Esophagus muscularis mucosa (tissue), 4 donors: Measurements from ENCODE around the gene ZDHHC22. TPM values are rescaled to one million over a fixed set of nuclear protein-coding genes. Genes with fewer than 3 reads are reported as not detected.
A peak's percentile ranks its signal among the peaks of the same experiment; 100 is the strongest.

Experiments used
- DNase-seq: peaks from one replicate; pipeline ENCODE4 v3.0.0-alpha.2; 2017; ENCODE audit errors: extremely low spot score
- H3K27ac ChIP-seq, 4 donors: fragments of 200-600 bp; sonication (generic); replicated peaks in 1 of 4; 1 replicate in 3 of 4; 2 replicates in 1 of 4; pipeline ENCODE4 v1.5.1; 2016 to 2019; ENCODE audit warnings: mild to moderate bottlenecking in 1 of 4
- H3K27me3 ChIP-seq, 4 donors: fragments of 200-600 bp; sonication (generic); one replicate each; pipeline versions ENCODE4 v1.5.1 to v1.6.0; 2016 to 2019
- H3K36me3 ChIP-seq, 4 donors: fragments of 200-600 bp; sonication (generic); one replicate each; pipeline ENCODE4 v1.5.1; 2016 to 2019
- H3K4me1 ChIP-seq, 4 donors: fragments of 200-600 bp; sonication (generic); one replicate each; pipeline ENCODE4 v1.5.1; 2016 to 2019
- H3K4me3 ChIP-seq, 4 donors: fragments of 200-600 bp; sonication (generic); 1 replicate in 2 of 4; 2 replicates in 2 of 4; pipeline ENCODE4 v1.5.1; 2016 to 2019; ENCODE audit warnings: mild to moderate bottlenecking in 4 of 4, moderate library complexity in 1 of 4
- H3K9me3 ChIP-seq, 4 donors: fragments of 200-600 bp; sonication (generic); 1 replicate in 3 of 4; 2 replicates in 1 of 4; pipeline ENCODE4 v1.5.1; 2016 to 2019
- CTCF ChIP-seq, 3 experiments: fragments of 200-600 bp in 2 of 3; fragments of 450-650 bp in 1 of 3; sonication (generic) in 2 of 3; IDR thresholded peaks; one replicate each; pipeline ENCODE4 v1.5.1; 2017 to 2019; ENCODE audit warnings: antibody characterized with exemption in 3 of 3, mild to moderate bottlenecking in 2 of 3, moderate library complexity in 1 of 3
- EP300 ChIP-seq: sonication (generic); formaldehyde crosslinking; IDR thresholded peaks from one replicate; pipeline ENCODE4 v1.6.1; 2017; ENCODE audit warnings: antibody characterized with exemption
- POLR2A ChIP-seq: fragments of 450-650 bp; IDR thresholded peaks from one replicate; pipeline ENCODE4 v1.6.1; 2017; ENCODE audit warnings: antibody characterized with exemption, moderate library complexity, mild to moderate bottlenecking, low read depth
- POLR2AphosphoS5 ChIP-seq, 2 donors: sonication (generic); formaldehyde crosslinking; IDR thresholded peaks; one replicate each; pipeline ENCODE4 v1.6.1; 2017; ENCODE audit warnings: antibody characterized with exemption in 2 of 2
- WGBS: methylation state at CpG from one replicate; pipeline ENCODE4 v1.1.5; 2018; 5-methylcytosine and 5-hydroxymethylcytosine counted together
- intact Hi-C: fragments of 100-400 bp; cut with DNase I; formaldehyde crosslinking; loops from one replicate; pipeline ENCODE4 v1.15.1; 2023
- total RNA-seq, 4 donors: library from RNA; depleted of rRNA; stranded (reverse); fragments of >200 nt; gene quantifications; one replicate each; pipeline versions ENCODE4 v1.1.0 to v1.2.1, GENCODE V29; 2016

Gene ZDHHC22
- total RNA-seq, 4 donors from 2014 or later, result 0.13 TPM; not detected in 3

GRCh38 chr14:77099425-77100167 lies 42.0 kb downstream of the ZDHHC22 start:
- Histone ChIP-seq H3K36me3 (no peaks in the 10 kb centered on the region), H3K4me1 (peaks cover 63 to 76% (median 72%) of the 10 kb centered on the region in 4 donors), H3K9me3 (no peaks in the 10 kb centered on the region), H3K27ac (peak overlapping the region; percentile 96 to 99 (median 98)), H3K4me3 (peak overlapping the region; percentile 77 to 96 (median 90)), H3K27me3 (no peaks in the 10 kb centered on the region)
- WGBS, result 13% methylated on average over 7 of the region's 7 CpGs
- TF ChIP-seq EP300 (no peak), POLR2A (no peak), POLR2AphosphoS5 (IDR thresholded peaks at IDR 0.05) (peak in 1 of 2 donors; percentile 31), CTCF (IDR thresholded peaks at IDR 0.05) (no peak)
- intact Hi-C loops, result no loop called here
- DNase-seq, result no peak

GRCh38 chr14:77098529-77099353 lies 42.9 kb downstream of the ZDHHC22 start:
- TF ChIP-seq POLR2A (no peak), POLR2AphosphoS5 (IDR thresholded peaks at IDR 0.05) (peak; percentile 37 to 51)
- H3K4me1 ChIP-seq, result peaks cover 54 to 72% (median 63%) of the 10 kb centered on the region in 4 donors
- intact Hi-C loops, result no loop called here

GRCh38 chr14:77097700-77098528 lies 43.7 kb downstream of the ZDHHC22 start, which contains the start of gene CIPC:
CIPC (plus strand) TSS chr14:77098258; CDS start chr14:77105709, 7,451 bp downstream.
- Histone ChIP-seq H3K4me1 (peaks cover 46 to 63% (median 55%) of the 10 kb centered on the region in 4 donors), H3K4me3 (peak within 1 kb of the TSS; percentile 77 to 96 (median 90)), H3K27me3 (no peaks in the 10 kb centered on the region), H3K27ac (peak within 1 kb of the TSS; percentile 96 to 99 (median 98)), H3K9me3 (no peaks in the 10 kb centered on the region), H3K36me3 (no peaks in the 10 kb centered on the region)
- intact Hi-C loops, result no loop called here
- WGBS, result under 1% methylated on average over 50 of the region's 87 CpGs
- TF ChIP-seq EP300 (no peak), POLR2A (peak; percentile 70), CTCF (IDR thresholded peaks at IDR 0.05) (no peak), POLR2AphosphoS5 (IDR thresholded peaks at IDR 0.05) (peak; percentile 92 to 93)
- DNase-seq, result peak; percentile 100

More at GRCh38 chr14:77098529-77099353, 42.9 kb downstream of the ZDHHC22 start:
- 11% methylated on average over 20 of the region's 23 CpGs for WGBS
- H3K27me3 ChIP-seq, result no peaks in the 10 kb centered on the region
- DNase-seq, result no peak
- no peaks in the 10 kb centered on the region for H3K9me3 ChIP-seq
- no peaks in the 10 kb centered on the region for H3K36me3 ChIP-seq
- H3K4me3 ChIP-seq, result peak overlapping the region; percentile 77 to 96 (median 90)
- peak overlapping the region; percentile 96 to 99 (median 98) for H3K27ac ChIP-seq

GRCh38 chr14:77097006-77097699 lies 44.4 kb downstream of the ZDHHC22 start:
- H3K9me3 ChIP-seq, result no peaks in the 10 kb centered on the region
- H3K27me3 ChIP-seq, result no peaks in the 10 kb centered on the region
- peak overlapping the region; percentile 96 to 99 (median 98) for H3K27ac ChIP-seq
- H3K36me3 ChIP-seq, result no peaks in the 10 kb centered on the region
- no peak for DNase-seq
- peak overlapping the region; percentile 77 to 96 (median 90) for H3K4me3 ChIP-seq
- TF ChIP-seq CTCF (IDR thresholded peaks at IDR 0.05) (no peak), POLR2AphosphoS5 (IDR thresholded peaks at IDR 0.05) (no peak), POLR2A (no peak)
- intact Hi-C loops, result no loop called here
- peaks cover 40 to 56% (median 48%) of the 10 kb centered on the region in 4 donors for H3K4me1 ChIP-seq
- 4% methylated on average over 20 of the region's 20 CpGs for WGBS
